Osteoblast (primary cell): ENCODE measurements around the gene CFAP97D2. TPM values are rescaled to one million over a fixed set of nuclear protein-coding genes. Genes with fewer than 3 reads are reported as not detected.

Experiments used
- DNase-seq: peaks from one replicate; pipeline ENCODE4 v3.0.0; 2011; ENCODE audit warnings: low spot score, mixed read lengths; ENCODE audit not compliant: insufficient read length; ENCODE audit errors: missing footprints
- H2AFZ ChIP-seq: 2 replicates; pipeline ENCODE4 v1.6.0; 2011; ENCODE audit warnings: mild to moderate bottlenecking, low read length
- H3K27ac ChIP-seq: 2 replicates; pipeline ENCODE4 v1.5.1; 2011; ENCODE audit warnings: mild to moderate bottlenecking, low read depth, low read length, moderate library complexity
- H3K27me3 ChIP-seq: 2 replicates; pipeline ENCODE4 v1.6.0; 2012; ENCODE audit warnings: mild to moderate bottlenecking, control low read depth, inconsistent platforms, low read length, moderate library complexity; ENCODE audit not compliant: insufficient read depth
- H3K36me3 ChIP-seq: 2 replicates; pipeline ENCODE4 v1.5.1; 2011; ENCODE audit warnings: mild to moderate bottlenecking, low read length, control low read depth, moderate library complexity; ENCODE audit not compliant: insufficient read depth
- H3K4me1 ChIP-seq: 2 replicates; pipeline ENCODE4 v1.5.1; 2011; ENCODE audit warnings: mild to moderate bottlenecking, low read length, control low read depth, moderate library complexity; ENCODE audit not compliant: insufficient read depth
- H3K4me2 ChIP-seq: 2 replicates; pipeline ENCODE4 v1.6.0; 2011; ENCODE audit warnings: mild to moderate bottlenecking, low read length; ENCODE audit not compliant: insufficient read depth
- H3K4me3 ChIP-seq: fragments of 200-600 bp; sonication (generic); 3 replicates; pipeline ENCODE4 v1.5.1; 2012; ENCODE audit warnings: mild to moderate bottlenecking, low read length, inconsistent platforms; ENCODE audit not compliant: insufficient read depth
- H3K79me2 ChIP-seq: 2 replicates; pipeline ENCODE4 v1.6.0; 2012; ENCODE audit warnings: mild to moderate bottlenecking, low read length, control low read depth, inconsistent platforms; ENCODE audit not compliant: insufficient read depth
- H3K9me3 ChIP-seq: 2 replicates; pipeline ENCODE4 v1.5.1; 2011; ENCODE audit warnings: low read depth, low read length, control low read depth
- H4K20me1 ChIP-seq: 2 replicates; pipeline ENCODE4 v1.6.0; 2012; ENCODE audit warnings: mild to moderate bottlenecking, low read length, control low read depth; ENCODE audit not compliant: insufficient read depth
- CTCF ChIP-seq: IDR thresholded peaks from 2 replicates; pipeline ENCODE4 v1.5.1; 2011; ENCODE audit warnings: mild to moderate bottlenecking, low read depth, low read length, moderate library complexity; ENCODE audit errors: extremely low read depth
- total RNA-seq: library from RNA; depleted of rRNA; stranded (reverse); fragments of >200 nt; gene quantifications from 2 replicates; pipeline ENCODE4 v1.2.3, GENCODE V29; 2012

The CFAP97D2 gene
- total RNA-seq, 1 donor, result not detected

- H4K20me1 ChIP-seq, result no peaks in the 10 kb centered on the region
- H2AFZ ChIP-seq, result no peak overlapping the region
- H3K9me3 ChIP-seq, result no peaks in the 10 kb centered on the region
- peak overlapping the region; percentile 57 for H3K4me2 ChIP-seq
- no peaks in the 10 kb centered on the region for H3K27me3 ChIP-seq
- H3K4me3 ChIP-seq, result peak overlapping the region; percentile 37
- TF ChIP-seq CTCF, result no peak
- H3K4me1 ChIP-seq, result peaks cover 58% of the 10 kb centered on the region
- DNase-seq, result peak; percentile 90
- peaks cover 78% of the 10 kb centered on the region for H3K36me3 ChIP-seq
- peak overlapping the region; percentile 91 for H3K27ac ChIP-seq
- H3K79me2 ChIP-seq, result peaks cover 10% of the 10 kb centered on the region
Measured at GRCh38 chr13:114264886-114265611, 86.0 kb downstream of the CFAP97D2 start.

- Histone ChIP-seq H3K27ac (peak overlapping the region; percentile 91), H3K27me3 (no peaks in the 10 kb centered on the region), H3K4me2 (no peak overlapping the region), H3K4me3 (no peak overlapping the region), H3K4me1 (peaks cover 58% of the 10 kb centered on the region), H3K36me3 (peaks cover 73% of the 10 kb centered on the region), H3K79me2 (peaks cover 10% of the 10 kb centered on the region), H2AFZ (no peak overlapping the region), H3K9me3 (no peaks in the 10 kb centered on the region), H4K20me1 (no peaks in the 10 kb centered on the region)
- no peak for DNase-seq
- no peak for TF ChIP-seq CTCF
Measured at GRCh38 chr13:114266241-114266640, 87.2 kb downstream of the CFAP97D2 start.

GRCh38 chr13:114268344-114269280 lies 89.6 kb downstream of the CFAP97D2 start:
- H3K4me2 ChIP-seq, result no peak overlapping the region
- peaks cover 43% of the 10 kb centered on the region for H3K4me1 ChIP-seq
- peaks cover 10% of the 10 kb centered on the region for H3K79me2 ChIP-seq
- H4K20me1 ChIP-seq, result no peaks in the 10 kb centered on the region
- no peaks in the 10 kb centered on the region for H3K9me3 ChIP-seq
- H3K27me3 ChIP-seq, result no peaks in the 10 kb centered on the region
- peaks cover 72% of the 10 kb centered on the region for H3K36me3 ChIP-seq
- no peak for TF ChIP-seq CTCF
- peak; percentile 51 for DNase-seq
- peak overlapping the region; percentile 20 for H3K27ac ChIP-seq
- H3K4me3 ChIP-seq, result no peak overlapping the region
- no peak overlapping the region for H2AFZ ChIP-seq

- H3K36me3 ChIP-seq, result peaks cover 74% of the 10 kb centered on the region
- peaks cover 35% of the 10 kb centered on the region for H3K4me1 ChIP-seq
- H3K9me3 ChIP-seq, result no peaks in the 10 kb centered on the region
- DNase-seq, result peak; percentile 9
- peaks cover 10% of the 10 kb centered on the region for H3K79me2 ChIP-seq
- H3K4me3 ChIP-seq, result no peak overlapping the region
- peak overlapping the region; percentile 3 for H3K27ac ChIP-seq
- no peak overlapping the region for H2AFZ ChIP-seq
- no peaks in the 10 kb centered on the region for H3K27me3 ChIP-seq
- no peak overlapping the region for H3K4me2 ChIP-seq
- H4K20me1 ChIP-seq, result no peaks in the 10 kb centered on the region
- no peak for TF ChIP-seq CTCF
Measured at GRCh38 chr13:114269281-114269770, 90.3 kb downstream of the CFAP97D2 start.
